HPDE6-E6E7 (cell line): ENCODE data around the gene PSG1.
"Not testable (repeated sequence)": the region's sequence is repeated elsewhere in the genome, so short reads cannot be mapped to it uniquely, and the experiment has no call there.

Experiments used
- DNase-seq: peaks from one replicate; pipeline ENCODE4 v3.0.0; 2011; ENCODE audit warnings: missing footprints; ENCODE audit errors: extremely low spot score

The PSG1 gene

GRCh38 chr19:42879613-42880012 lies at the start of gene PSG1:
Gene PSG1, minus strand, starts transcription at chr19:42879713. Its CDS starts 132 bp downstream, at chr19:42879581.
- no peak for DNase-seq

GRCh38 chr19:42928896-42929295 lies 49.4 kb upstream of the PSG1 start:
- no peak for DNase-seq

GRCh38 chr19:42926781-42927180 lies 47.3 kb upstream of the PSG1 start:
- DNase-seq = no peak

GRCh38 chr19:42923106-42923505 lies 43.6 kb upstream of the PSG1 start:
- not testable (repeated sequence) for DNase-seq

- not testable (repeated sequence) for DNase-seq
Observed at GRCh38 chr19:42920971-42921370, 41.5 kb upstream of the PSG1 start.

GRCh38 chr19:42919757-42920079 lies 40.2 kb upstream of the PSG1 start:
- DNase-seq = no peak

GRCh38 chr19:42919070-42919756 lies 39.7 kb upstream of the PSG1 start:
- not testable (repeated sequence) for DNase-seq

GRCh38 chr19:42918377-42919069 lies 39.0 kb upstream of the PSG1 start:
- DNase-seq = not testable (repeated sequence)

GRCh38 chr19:42917634-42918033 lies 38.1 kb upstream of the PSG1 start, which contains the start of gene PSG6:
Gene PSG6, minus strand, starts transcription at chr19:42917894. Its CDS starts 102 bp downstream, at chr19:42917792.
- DNase-seq = not testable (repeated sequence)

- DNase-seq = not testable (repeated sequence)
Observed at GRCh38 chr19:42916931-42917330, 37.4 kb upstream of the PSG1 start.

GRCh38 chr19:42913516-42913915 lies 34.0 kb upstream of the PSG1 start:
- not testable (repeated sequence) for DNase-seq

GRCh38 chr19:42912941-42913340 lies 33.4 kb upstream of the PSG1 start:
- DNase-seq = not testable (repeated sequence)

- DNase-seq = not testable (repeated sequence)
Observed at GRCh38 chr19:42911731-42912130, 32.2 kb upstream of the PSG1 start.

GRCh38 chr19:42906162-42906561 lies 26.6 kb upstream of the PSG1 start:
- not testable (repeated sequence) for DNase-seq

- not testable (repeated sequence) for DNase-seq
Observed at GRCh38 chr19:42900561-42900960, 21.0 kb upstream of the PSG1 start.

- not testable (repeated sequence) for DNase-seq
Observed at GRCh38 chr19:42899674-42900073, 20.2 kb upstream of the PSG1 start.

GRCh38 chr19:42899110-42899509 lies 19.6 kb upstream of the PSG1 start:
- not testable (repeated sequence) for DNase-seq

- not testable (repeated sequence) for DNase-seq
Observed at GRCh38 chr19:42898656-42899055, 19.1 kb upstream of the PSG1 start.

- peak; percentile 12 for DNase-seq
Observed at GRCh38 chr19:42897729-42898128, 18.2 kb upstream of the PSG1 start.

GRCh38 chr19:42890446-42890845 lies 10.9 kb upstream of the PSG1 start:
- not testable (repeated sequence) for DNase-seq

- DNase-seq = not testable (repeated sequence)
Observed at GRCh38 chr19:42887876-42888445, 8.4 kb upstream of the PSG1 start.

- DNase-seq = not testable (repeated sequence)
Observed at GRCh38 chr19:42882730-42883129, 3.2 kb upstream of the PSG1 start.

- DNase-seq = not testable (repeated sequence)
Observed at GRCh38 chr19:42882010-42882409, 2.5 kb upstream of the PSG1 start.
